Stimulated activated CD4-positive, alpha-beta T cell treated with anti-CD3 and anti-CD28 coated beads, Interleukin-12 subunit alpha, Interleukin-12 subunit beta, amount 100 ng/mL, for 4 hours (primary cell): ENCODE results near the gene COMT.

ENCODE experiments used
- DNase-seq: peaks from one replicate; pipeline ENCODE4 v3.0.0-alpha.2; 2020

The COMT gene

DNA sequence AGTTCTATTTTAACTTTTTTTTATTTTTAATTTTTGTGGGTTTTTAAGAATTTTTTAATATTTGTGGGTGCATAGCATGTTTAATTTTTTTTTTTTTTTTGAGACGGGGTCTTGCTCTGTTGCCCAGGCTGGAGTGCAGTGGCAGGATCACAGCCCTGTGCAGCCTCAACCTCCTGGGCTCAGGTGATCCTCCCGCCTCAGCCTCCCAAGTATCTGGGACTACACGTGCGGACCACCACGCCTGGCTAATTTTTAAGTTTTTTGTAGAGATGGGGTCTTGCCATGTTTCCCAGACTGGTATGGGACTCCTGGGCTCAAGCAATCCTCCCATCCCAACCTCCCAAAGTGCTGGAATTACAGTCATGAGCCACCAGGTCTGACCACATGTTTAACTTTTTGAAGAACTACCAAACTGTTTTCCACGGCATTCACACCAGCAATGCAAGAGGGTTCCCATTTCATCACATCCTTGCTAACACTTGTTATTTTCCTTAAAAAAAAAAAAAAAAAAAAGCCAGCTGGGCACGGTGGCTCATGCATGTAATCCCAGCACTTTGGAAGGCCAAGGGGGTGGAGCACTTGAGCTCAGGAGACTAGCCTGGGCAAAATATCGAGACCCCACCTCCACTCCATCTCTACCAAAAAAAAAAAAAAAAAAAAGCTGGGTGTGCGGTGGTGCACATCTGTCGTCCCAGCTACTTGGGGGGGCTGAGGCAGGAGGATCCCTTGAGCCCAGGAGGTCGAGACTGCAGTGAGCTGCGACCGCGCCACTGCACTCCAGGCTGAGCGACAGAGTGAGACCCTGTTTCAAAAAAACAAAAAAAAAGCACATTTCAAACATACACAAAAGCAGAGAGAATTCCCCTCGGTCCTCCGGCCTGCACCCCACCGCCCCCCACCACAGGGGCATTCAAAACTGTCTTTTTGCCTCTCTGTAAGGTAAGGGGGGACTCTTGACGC is 16.8 kb downstream of the COMT start:
- no peak for DNase-seq

DNA sequence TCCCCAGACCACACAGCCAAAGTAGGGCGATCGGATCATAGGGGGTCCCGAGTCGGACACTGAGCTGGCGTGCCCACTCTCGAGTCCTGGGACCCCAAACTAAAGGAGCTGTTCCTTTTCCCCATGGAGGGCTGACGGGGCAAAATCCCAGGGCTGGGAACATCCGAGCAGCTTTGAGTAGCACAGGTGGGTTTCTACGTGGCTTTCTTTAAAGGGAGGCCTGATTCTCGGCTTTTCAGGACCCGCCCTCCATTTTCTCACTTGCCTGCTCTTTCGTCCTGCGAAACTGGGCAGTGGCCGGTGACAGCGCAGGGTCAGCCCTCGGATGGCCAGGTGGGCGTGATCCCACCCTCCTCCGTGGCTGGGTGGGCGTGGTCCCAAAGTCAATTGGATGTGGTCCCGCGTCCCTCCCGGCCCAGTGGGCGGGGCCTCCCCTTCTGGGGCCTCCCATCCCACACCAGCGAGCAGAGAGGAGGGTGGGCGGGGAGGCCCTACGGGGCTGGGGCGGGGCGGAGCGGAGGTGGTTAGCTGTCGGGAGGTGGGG is 17.5 kb downstream of the COMT start:
- no peak for DNase-seq

DNA sequence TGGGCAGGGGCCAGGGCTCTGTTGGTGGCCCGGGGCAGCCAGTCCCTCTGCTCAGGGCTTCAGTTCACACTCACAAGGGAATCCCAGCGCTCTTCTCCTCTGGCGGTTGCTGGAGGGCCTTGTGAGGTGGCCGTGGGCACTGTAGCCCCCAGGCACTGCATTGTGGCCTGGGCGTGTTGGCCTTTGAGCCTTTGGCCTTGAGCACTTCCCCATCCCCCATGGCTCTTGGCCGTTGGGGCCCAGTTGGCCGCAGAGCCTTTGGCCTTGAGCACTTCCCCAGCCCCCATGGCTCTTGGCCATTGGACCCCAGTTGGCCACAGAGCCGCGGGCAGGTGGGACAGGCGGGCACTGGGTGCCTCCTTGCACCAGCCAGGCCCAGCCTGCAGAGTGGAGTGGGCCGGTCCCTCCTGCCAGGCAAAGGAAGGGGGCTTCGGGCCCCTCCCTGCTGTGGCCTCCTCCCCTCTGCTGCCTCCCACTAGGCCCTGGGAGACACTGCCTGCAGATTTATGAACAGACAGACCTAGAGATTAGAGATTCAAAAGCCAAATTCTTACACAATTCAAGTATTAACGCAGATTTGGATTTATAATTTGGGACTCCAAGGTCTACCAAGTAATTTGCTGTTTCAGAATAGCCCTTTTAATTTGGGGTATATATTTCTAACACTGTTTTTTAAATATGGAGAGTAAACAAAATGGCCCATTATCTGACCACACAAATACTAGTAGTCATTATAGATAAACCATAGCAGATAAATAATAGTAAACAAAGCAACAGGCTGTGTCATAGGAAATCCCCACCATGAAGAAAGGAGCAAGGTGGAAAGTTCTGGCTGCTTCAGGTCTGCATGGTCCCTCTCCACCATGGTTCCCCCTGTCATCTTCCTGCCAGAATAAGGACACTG is 18.3 kb downstream of the COMT start:
- DNase-seq = no peak

DNA sequence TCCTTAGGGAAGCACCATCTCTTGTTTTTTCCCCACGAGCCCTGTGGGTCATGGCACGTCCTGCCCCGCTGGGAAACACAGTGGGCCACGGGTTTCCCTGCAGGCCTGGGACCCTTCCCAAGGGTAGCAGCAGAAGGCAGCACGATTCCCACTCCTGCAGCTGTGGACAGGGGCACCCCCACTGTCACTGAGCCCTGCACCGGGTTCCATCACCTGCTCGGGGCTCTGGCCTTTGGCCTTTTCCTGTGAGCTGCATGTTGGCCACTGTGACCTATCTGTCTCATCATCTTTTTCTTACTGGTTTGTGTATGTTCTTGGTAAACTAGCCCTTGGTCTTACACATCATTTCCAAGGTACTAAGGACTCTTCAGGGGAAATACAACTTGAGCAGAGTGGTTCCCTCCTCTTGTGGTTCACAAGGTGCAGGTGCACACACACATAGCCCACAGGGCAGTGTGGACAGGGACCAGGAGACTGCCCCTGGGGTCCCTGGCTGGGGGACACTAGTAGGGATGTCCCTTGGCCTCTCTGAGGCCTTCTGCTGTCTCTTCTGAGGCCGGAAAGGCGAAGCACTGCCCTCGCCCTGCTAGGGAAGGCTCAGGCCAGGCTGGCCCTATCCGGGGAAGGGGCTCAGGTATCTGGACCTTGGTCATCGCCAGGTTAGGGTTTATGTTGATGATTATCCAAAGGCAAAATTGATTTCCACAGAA is 19.1 kb downstream of the COMT start:
- DNase-seq = no peak

DNA sequence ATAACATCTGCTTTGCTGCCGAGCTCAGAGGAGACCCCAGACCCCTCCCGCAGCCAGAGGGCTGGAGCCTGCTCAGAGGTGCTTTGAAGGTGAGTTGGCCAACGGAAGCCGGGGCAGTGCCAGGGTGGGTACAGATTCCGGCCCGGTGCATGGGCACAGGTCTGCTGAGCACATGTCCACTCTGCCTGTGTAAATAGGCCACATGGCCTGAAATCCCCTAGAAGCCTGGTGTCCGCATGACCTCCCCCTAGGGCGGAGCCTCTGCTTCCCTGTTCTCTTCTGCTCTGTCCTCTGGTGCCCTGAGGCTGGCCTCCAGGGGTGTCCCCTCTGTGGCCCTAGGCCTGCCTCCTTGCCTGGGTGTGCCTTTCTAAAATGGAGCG is 19.6 kb downstream of the COMT start:
- DNase-seq = no peak

DNA sequence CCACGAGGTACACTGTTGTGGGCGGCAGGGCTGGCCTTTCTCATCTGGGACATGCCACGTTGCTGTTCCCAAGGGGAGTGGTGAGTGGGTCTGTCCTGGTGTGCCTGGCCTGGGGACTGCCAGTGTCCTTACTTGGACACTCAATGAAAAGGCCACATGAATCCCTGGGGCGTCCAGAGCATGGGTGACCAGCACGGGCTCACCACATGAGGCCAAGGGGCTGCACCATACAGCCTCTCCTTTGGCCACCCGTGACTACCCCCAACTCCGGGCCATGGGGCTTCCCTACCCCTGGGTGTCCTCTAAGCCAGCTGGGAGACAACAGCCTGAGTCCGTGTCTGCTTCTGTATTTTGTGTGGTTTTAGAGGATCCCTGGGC is 20.3 kb downstream of the COMT start:
- DNase-seq = no peak

DNA sequence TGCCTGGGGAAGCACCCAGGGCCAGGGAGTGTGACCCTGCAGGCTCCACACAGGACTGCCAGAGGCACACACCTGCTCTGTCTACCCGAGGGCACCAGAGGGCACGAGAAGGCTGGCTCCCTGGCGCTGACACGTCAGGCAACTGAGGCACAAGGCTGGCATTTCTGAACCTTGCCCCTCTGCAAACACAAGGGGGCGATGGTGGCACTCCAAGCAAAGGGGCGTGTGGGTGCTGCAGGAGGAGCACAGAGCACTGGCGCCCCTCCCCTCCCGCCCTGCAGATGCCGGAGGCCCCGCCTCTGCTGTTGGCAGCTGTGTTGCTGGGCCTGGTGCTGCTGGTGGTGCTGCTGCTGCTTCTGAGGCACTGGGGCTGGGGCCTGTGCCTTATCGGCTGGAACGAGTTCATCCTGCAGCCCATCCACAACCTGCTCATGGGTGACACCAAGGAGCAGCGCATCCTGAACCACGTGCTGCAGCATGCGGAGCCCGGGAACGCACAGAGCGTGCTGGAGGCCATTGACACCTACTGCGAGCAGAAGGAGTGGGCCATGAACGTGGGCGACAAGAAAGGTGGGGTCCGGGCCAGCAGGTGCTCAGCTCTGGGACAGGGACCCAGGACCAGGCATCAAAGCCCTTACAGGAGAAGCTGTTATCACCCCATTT is 20.8 kb downstream of the COMT start:
- DNase-seq = peak; percentile 51

DNA sequence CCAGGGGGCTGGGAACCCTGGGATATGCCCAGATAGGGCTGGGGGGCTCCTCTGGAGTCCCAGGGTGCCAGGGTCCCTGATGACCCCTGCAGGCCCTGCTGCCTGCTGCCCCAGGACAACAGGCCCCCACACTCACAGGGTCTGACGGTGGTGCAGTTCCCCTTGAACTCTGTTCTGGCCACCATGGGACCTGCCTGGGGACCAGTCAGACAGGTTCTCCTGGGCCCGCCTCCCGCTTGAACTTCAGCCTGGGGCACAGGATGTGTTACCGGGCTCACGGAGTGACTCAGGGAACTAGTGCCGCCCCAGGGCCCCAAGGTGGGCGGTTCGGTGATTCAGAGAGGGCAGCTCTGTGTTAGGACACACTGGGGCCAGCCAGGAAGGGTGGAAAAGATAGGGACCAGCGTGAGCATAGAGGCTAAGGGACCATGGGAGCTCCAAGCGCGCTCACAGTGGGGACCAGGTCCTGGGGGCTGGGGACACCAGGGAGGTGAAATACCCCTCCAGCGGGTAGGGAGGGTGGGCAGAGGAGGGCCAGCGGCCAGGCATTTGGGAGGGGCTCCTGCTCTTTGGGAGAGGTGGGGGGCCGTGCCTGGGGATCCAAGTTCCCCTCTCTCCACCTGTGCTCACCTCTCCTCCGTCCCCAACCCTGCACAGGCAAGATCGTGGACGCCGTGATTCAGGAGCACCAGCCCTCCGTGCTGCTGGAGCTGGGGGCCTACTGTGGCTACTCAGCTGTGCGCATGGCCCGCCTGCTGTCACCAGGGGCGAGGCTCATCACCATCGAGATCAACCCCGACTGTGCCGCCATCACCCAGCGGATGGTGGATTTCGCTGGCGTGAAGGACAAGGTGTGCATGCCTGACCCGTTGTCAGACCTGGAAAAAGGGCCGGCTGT is 21.6 kb downstream of the COMT start:
- DNase-seq = peak; percentile 15

DNA sequence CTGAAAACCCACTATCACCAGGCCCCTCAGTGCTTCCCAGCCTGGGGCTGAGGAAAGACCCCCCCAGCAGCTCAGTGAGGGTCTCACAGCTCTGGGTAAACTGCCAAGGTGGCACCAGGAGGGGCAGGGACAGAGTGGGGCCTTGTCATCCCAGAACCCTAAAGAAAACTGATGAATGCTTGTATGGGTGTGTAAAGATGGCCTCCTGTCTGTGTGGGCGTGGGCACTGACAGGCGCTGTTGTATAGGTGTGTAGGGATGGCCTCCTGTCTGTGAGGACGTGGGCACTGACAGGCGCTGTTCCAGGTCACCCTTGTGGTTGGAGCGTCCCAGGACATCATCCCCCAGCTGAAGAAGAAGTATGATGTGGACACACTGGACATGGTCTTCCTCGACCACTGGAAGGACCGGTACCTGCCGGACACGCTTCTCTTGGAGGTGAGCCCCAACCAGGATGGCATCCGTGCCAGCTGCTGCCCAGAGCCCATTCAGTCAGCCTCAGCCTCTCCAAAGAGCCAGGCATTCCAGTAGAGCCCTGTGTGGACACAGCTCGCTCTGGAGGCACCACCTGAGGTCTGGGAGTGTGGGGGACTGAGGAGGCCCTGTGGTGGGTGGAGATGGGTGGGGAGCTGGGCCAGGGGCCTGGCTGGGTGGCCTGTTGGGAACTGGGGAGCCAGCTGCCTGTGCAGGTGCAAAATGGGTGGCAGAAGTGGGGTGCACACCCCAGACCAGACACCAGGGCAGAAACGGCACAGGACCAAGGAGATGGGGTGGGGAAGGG is 22.5 kb downstream of the COMT start:
- no peak for DNase-seq

DNA sequence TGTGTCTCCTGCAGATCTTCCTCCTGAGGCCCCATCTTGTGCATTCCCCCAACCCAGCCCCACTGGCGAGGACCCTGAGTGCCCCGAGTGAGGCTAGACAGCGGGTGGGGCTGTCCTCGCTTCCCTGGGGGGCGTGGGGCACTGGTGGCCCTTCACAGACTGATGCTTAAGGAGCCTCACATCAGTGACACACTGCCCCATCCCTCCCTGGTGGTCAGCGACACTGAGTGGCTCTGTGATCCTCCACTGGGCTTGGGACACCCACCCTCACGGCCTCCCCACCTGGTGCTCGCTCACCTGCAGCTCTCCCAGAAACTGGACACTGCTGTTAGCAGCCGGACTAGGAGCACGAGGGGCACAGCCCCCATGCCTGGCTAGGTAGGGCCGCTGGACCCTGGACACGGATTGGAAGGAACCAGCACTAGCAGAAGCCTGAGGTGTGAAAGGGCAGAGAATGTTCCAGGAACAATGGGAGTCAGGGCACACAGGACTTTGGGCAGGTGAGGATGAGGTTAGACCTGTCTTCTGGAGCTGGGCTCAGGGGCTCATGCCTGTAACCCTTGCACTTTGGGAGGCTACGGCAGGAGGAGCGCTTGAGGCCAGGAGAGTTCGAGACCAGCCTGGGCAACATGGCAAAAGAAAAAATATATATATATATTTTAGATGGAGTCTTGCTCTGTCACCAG is 23.3 kb downstream of the COMT start:
- DNase-seq = no peak

DNA sequence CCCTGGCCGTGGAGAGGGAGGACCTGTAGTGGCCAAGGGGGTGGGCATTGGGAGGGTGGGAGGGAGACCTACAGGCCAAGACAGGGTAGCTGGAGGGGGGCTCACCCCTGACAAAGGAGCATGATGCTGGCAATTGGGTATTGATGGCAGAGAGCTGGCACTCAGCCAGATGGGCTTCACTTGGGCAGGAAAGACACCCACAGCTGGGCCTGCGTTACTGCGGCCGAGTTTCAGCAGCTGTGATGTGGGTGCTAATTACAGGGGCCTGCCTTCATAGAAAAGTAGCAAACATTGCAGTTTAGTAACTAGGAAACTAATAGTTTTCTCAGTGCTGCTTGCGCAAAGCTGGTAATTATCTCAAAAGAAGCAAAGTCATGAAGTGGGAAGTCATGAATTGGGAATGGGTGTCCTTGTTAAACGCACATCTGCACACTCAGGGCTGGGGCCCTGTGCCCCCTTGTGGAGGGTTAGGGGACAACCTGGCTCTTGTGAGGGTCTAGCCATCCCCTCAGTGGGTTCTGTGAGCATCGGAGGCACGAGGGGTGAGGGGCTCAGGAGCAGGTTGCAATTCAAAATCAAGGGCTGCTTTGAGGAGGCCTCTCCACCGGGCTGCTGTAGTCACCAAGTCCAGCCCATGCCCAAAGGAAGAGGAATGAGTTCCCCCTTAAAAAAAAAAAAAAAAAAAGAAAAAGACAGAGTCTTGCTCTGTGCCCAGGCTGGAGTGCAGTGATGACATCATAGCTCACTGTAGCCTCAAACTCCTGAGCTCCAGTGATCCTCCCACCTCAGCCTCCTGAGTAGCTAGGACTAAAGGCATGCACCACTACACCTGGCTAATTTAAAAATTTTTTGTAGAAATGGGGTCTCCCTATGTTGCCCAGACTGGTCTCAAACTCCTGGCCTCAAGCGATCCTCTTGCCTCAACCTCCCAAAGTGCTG is 24.5 kb downstream of the COMT start:
- DNase-seq = no peak

DNA sequence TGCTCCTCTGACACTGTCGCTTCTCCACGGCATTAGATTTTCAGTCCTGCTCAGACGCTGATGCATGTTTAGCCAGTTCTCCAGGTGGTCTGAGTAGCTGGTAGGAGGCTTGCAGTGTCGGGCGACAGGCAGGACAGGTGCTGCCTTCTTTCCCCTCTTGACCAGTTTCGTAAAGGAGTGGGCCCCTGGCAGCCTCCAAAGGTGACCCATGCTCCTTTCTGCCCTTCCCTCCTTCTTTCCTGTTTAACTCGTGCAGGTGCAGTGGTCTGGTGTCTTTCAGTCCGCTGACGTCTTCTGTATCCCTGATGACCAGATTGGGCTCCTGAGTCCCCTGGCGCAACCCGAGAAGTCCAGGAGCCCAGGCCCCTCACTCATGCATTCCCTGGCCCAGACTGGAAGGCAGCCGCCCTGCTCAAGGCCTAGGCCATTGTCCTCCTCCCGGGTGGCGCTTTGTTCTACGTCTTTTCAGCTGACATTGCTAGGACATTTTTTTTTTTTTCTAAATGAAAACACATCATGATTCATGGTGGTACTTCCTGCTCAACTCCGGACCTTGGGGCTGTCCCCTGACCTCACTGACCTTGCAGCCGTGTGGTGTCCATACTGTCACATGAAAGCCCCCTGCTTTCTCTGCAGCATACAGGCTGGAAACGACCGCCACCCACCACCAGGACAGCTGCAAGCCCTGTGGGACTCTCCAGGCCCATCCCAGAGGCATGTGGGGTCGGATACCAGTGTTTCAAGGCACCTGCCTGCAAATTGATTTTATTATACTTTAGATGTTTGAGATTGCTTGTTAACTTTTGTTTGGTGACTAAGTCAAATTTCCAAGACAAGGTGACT is 25.6 kb downstream of the COMT start:
- DNase-seq = no peak

DNA sequence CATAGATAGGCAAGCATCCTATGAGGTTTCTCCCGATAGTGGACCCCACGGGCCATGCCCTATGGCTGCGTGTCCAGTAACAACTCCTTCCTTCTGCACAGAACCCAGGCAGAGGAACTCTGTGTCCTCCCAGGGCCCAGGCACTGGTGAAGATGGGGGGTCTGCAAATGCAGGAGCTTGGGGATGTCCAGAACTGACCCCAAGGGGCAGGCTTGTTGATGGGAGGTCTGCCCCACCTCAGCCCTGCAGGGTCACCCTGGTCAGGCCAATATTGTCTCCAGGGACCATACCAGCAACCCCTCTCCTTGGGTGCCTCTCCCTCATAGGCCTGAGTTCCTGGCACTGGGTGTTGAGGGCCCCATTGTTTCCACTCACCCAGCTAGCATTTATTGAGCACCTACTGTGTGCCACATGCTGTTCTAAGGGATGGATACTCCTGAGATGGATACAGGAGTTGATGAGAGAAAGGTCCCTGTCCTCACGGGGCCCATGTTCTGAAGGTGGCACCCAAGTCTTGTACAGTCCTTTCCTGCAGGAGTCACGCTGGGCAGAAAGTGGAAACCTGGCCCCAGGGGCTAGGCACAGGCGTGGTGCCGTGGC is 26.4 kb downstream of the COMT start:
- DNase-seq = no peak

DNA sequence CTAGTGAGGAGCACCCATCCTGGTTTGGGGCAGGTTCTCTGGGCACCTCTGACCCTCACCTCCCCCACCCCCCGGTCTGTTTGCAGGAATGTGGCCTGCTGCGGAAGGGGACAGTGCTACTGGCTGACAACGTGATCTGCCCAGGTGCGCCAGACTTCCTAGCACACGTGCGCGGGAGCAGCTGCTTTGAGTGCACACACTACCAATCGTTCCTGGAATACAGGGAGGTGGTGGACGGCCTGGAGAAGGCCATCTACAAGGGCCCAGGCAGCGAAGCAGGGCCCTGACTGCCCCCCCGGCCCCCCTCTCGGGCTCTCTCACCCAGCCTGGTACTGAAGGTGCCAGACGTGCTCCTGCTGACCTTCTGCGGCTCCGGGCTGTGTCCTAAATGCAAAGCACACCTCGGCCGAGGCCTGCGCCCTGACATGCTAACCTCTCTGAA is 26.9 kb downstream of the COMT start:
- DNase-seq = no peak

DNA sequence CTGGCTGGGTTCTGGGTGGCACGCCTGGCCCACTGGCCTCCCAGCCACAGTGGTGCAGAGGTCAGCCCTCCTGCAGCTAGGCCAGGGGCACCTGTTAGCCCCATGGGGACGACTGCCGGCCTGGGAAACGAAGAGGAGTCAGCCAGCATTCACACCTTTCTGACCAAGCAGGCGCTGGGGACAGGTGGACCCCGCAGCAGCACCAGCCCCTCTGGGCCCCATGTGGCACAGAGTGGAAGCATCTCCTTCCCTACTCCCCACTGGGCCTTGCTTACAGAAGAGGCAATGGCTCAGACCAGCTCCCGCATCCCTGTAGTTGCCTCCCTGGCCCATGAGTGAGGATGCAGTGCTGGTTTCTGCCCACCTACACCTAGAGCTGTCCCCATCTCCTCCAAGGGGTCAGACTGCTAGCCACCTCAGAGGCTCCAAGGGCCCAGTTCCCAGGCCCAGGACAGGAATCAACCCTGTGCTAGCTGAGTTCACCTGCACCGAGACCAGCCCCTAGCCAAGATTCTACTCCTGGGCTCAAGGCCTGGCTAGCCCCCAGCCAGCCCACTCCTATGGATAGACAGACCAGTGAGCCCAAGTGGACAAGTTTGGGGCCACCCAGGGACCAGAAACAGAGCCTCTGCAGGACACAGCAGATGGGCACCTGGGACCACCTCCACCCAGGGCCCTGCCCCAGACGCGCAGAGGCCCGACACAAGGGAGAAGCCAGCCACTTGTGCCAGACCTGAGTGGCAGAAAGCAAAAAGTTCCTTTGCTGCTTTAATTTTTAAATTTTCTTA is 27.8 kb downstream of the COMT start:
- no peak for DNase-seq

DNA sequence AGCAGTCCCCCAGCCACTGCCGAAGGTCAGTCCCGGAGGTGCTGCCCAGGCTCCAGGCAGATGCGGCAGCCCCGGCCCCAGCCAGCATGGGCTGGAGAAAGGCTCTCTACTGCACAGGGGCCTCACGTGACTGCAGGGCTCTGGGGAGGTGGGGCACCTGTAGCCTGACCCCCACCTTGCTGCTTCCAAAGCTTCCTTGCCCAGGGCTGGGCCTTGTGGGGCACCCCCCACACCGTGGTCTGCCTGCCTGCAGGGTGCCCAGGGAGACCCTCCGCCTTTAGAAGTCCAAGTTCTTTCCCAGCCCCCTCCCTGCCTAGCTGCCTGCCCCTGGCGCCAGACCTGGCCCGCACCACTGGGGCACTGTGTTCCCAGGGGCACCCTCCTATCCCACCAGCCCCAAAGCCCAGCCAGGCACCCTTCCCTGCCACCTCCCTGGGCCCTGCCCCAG is 28.5 kb downstream of the COMT start:
- DNase-seq = no peak
